ENCODE results near the gene ARSI. TPM values are rescaled to one million over a fixed set of nuclear protein-coding genes. Genes with fewer than 3 reads are reported as not detected.
"Not testable (repeated sequence)": the region's sequence is repeated elsewhere in the genome, so short reads cannot be mapped to it uniquely, and the experiment has no call there.

ARSI gene
- total RNA-seq, 1 donor from 2014 or later = 3.5 TPM

GRCh38 chr5:150248946-150249345, 53.8 kb downstream of the ARSI start:
- Histone ChIP-seq H3K4me1 (peaks cover 7% of the 10 kb centered on the region), H3K27me3 (ENCODE audit: low read depth) (no peaks in the 10 kb centered on the region), H3K9me3 (no peaks in the 10 kb centered on the region), H3K4me3 (no peak overlapping the region), H3K36me3 (no peaks in the 10 kb centered on the region), H3K27ac (no peak overlapping the region)
- no peak for TF ChIP-seq CTCF (IDR thresholded peaks at IDR 0.05)
- ATAC-seq = no peak
- DNase-seq = no peak
- intact Hi-C loops (cut with DNase I) = no loop called here

- H3K27me3 ChIP-seq (ENCODE audit: low read depth); ATAC-seq; DNase-seq; H3K9me3 ChIP-seq; H3K27ac ChIP-seq; H3K4me3 ChIP-seq; H3K36me3 ChIP-seq; H3K4me1 ChIP-seq; intact Hi-C loops (cut with DNase I): not testable (repeated sequence)
Observed at GRCh38 chr5:150248493-150248892, 54.2 kb downstream of the ARSI start.

GRCh38 chr5:150247726-150248125, 55.0 kb downstream of the ARSI start:
- TF ChIP-seq CTCF (IDR thresholded peaks at IDR 0.05) = no peak
- Histone ChIP-seq H3K9me3 (no peaks in the 10 kb centered on the region), H3K4me1 (peaks cover 7% of the 10 kb centered on the region), H3K27me3 (ENCODE audit: low read depth) (no peaks in the 10 kb centered on the region), H3K36me3 (no peaks in the 10 kb centered on the region), H3K4me3 (no peak overlapping the region), H3K27ac (no peak overlapping the region)
- DNase-seq (no peak), ATAC-seq (no peak)
- intact Hi-C loops (cut with DNase I) = no loop called here

GRCh38 chr5:150246835-150247234, 55.9 kb downstream of the ARSI start:
- no peak overlapping the region for H3K4me3 ChIP-seq
- H3K4me1 ChIP-seq = peaks cover 7% of the 10 kb centered on the region
- no peak for ATAC-seq
- intact Hi-C loops (cut with DNase I) = no loop called here
- no peaks in the 10 kb centered on the region for H3K36me3 ChIP-seq
- no peak for TF ChIP-seq CTCF (IDR thresholded peaks at IDR 0.05)
- DNase-seq = no peak
- no peaks in the 10 kb centered on the region for H3K27me3 ChIP-seq (ENCODE audit: low read depth)
- no peak overlapping the region for H3K27ac ChIP-seq
- no peaks in the 10 kb centered on the region for H3K9me3 ChIP-seq

- Histone ChIP-seq H3K36me3 (no peaks in the 10 kb centered on the region), H3K27ac (no peak overlapping the region), H3K27me3 (ENCODE audit: low read depth) (no peaks in the 10 kb centered on the region), H3K4me3 (no peak overlapping the region), H3K9me3 (no peaks in the 10 kb centered on the region), H3K4me1 (peaks cover 7% of the 10 kb centered on the region)
- intact Hi-C loops (cut with DNase I) = no loop called here
- DNase-seq (no peak), ATAC-seq (no peak)
- TF ChIP-seq CTCF (IDR thresholded peaks at IDR 0.05) = no peak
Observed at GRCh38 chr5:150246429-150246828, 56.3 kb downstream of the ARSI start.

Other genes starting within 250 kb of the ARSI start
- 78.2 TPM for gene CSF1R, start 216.4 kb downstream of the ARSI start, total RNA-seq
- 89.3 TPM for gene PDGFRB, start 147.1 kb downstream of the ARSI start, total RNA-seq
- not detected for gene CDX1, start 136.1 kb downstream of the ARSI start, total RNA-seq
- gene SLC6A7, start 112.8 kb downstream of the ARSI start, total RNA-seq = not detected
- 1.3 TPM for gene CAMK2A, start 13.1 kb downstream of the ARSI start, total RNA-seq
- 27.1 TPM for gene TCOF1, start 54.8 kb upstream of the ARSI start, total RNA-seq
- 4,221 TPM for gene CD74, start 110.0 kb upstream of the ARSI start, total RNA-seq
- gene RPS14, start 146.8 kb upstream of the ARSI start, total RNA-seq = 1,651 TPM
- 117 TPM for gene NDST1, start 205.2 kb upstream of the ARSI start, total RNA-seq